HG02981 (cell line): ENCODE data around the gene TGM2.

ENCODE experiments used
- ATAC-seq: cut with Tn5 transposase; IDR thresholded peaks from one replicate; pipeline ENCODE4 v1.9.1; 2021; ENCODE audit warnings: mild to moderate bottlenecking, moderate library complexity; ENCODE audit not compliant: unreplicated experiment

Gene TGM2

GRCh38 chr20:38146628-38147027 is 18.4 kb downstream of the TGM2 start:
- ATAC-seq = no peak

- ATAC-seq = no peak
These were observed 18.9 kb downstream of the TGM2 start for GRCh38 chr20:38146156-38146555.

- no peak for ATAC-seq
These were observed 19.4 kb downstream of the TGM2 start for GRCh38 chr20:38145729-38146075.

DNA sequence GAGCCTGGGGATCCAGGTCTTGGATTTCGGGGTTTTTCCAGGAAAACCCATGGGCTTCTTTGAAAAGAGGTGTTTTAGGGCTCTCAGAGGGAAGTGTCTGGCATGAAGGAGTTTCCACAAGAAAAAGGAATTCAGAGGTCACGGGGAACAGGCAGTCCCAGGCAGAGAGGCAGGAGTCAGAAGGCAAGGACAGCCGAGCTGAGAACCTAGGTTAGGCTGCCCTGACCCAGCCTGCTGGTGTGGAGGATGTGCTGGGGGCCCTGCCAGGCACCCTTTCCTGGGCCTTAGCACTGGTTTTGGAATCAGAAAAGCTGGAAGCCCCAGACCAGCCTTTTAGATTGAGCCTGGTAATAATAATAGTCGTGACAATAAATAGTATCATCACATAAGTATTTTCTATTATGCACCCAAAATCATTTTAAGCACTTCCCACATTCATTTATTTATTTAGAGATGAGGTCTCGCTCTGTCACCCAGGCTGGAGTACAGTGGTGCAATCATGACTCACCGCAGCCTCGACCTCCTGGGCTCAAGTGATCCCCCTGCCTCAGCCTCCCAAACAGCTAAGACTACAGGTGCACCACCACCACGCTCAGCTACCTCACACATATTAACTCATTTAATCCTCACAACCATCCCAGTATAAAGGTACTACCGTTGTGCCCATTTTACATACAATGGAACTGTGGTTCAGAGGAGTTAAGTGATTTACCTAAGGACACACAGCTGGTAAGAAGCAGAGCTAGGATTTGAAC is 19.9 kb downstream of the TGM2 start:
- ATAC-seq = no peak

DNA sequence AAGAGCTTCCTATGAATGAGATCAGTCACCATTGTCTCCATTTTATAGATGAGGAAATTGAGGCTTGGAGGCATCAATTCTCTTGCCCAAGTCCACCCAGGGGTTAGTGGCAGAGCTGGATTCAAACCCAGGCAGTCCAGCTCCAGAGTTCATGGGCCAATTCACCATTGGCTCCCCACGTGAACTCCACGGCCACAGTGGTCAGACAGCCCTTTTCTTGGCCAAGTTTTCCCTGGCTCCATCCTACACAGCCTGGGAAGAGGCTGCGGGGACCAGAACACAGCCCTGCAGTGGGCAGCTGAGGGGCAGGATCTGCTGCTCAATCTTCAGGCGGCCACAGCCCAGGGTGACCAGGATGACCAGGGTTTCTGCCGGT is 20.5 kb downstream of the TGM2 start:
- no peak for ATAC-seq

GRCh38 chr20:38143646-38144554 is 21.2 kb downstream of the TGM2 start:
- no peak for ATAC-seq

- no peak for ATAC-seq
These were observed 21.8 kb downstream of the TGM2 start for GRCh38 chr20:38143238-38143645.

DNA sequence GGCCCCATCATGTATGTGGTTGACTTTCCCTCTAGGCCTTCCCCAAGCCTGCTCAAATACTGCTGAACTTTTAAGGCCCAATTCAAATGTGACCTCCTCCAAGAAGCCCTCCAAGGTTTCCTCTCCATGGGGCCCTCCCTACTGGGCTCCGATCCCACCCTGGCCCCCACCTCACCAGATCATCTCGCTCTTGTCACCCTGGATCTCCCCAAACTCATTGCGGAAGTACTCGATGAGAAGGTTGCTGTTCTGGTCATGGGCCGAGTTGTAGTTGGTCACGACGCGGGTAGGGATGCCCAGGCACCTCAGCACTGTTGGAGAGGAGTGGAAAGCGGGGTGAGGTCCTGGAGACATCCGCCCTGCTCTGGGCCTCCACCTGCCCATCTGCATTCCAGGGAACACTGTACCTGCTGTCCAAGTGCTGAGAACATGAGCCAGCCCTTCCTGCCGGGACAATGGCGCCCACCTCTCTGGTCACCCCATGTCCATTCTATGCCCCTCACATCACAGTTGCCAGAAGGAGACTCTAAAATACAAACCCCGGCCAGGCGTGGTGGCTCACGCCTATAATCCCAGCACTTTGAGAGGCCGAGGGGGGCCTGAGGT is 23.1 kb downstream of the TGM2 start:
- no peak for ATAC-seq

DNA sequence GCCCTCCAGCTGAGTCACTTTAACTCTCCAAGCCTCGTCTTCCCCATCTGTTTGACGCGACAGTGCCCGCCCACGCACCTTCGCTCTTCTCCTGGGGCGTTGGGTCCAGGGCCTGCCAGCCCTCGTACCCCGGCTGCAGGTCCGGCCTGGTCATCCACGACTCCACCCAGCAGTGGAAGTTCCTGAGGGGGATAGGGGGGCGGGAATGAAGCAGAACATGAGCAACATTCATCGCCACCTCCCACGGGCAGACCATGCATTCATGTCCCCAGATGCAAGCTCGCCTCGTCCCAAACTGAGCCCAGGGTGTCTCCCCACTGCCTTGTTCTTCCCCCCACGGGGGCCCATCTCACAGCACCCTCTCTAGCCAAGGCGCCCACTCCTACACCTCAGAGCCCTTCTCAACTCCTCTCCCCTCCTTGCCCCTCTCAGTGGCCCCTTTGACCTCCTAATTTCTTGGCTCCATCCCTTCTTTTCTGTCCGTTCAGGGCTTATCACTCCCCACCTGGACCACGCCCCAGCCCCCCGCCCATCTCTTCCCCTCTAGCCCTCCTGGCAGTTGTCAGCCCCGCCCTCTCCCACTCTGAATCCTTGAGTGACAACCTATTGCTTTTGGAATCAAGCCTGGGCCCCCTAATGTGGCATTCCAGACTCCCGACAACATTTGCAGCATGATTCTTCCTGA is 23.7 kb downstream of the TGM2 start:
- no peak for ATAC-seq

DNA sequence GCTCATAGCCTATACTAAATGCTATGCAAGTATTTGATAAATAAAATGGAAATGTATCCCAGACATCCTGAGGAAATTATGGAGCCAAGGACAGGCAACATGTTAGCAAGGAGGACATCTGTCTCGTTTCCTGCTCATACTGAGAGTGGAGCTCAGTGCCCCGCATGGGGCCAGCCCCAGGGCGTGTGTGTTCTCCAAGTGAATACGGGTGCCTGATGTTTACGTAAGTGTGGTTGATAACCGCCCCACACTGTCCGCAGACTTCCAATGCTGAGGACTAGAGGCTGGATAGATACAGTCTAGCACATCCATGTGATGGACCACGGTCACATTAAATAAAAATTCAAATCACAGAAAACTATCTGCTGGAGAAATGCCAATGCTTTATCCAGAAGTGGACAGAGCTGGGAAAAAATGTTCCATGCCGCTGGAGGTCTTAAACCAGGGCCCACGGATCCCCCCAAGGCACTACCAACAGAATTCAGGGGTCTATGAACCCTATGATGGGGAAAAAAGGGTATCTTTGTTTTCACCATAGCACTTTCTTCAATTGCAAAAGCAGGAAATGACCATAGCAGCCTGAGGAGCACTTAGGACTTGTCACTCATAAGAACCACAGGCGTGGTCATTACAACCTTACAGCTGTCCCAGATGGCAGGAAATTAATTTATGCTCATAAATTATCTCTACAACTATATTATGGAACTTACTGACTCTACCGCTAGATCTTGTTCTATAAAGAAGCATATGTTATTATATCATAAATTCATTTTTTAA is 24.9 kb downstream of the TGM2 start:
- ATAC-seq = no peak

GRCh38 chr20:38139156-38139912 is 25.7 kb downstream of the TGM2 start:
- no peak for ATAC-seq

DNA sequence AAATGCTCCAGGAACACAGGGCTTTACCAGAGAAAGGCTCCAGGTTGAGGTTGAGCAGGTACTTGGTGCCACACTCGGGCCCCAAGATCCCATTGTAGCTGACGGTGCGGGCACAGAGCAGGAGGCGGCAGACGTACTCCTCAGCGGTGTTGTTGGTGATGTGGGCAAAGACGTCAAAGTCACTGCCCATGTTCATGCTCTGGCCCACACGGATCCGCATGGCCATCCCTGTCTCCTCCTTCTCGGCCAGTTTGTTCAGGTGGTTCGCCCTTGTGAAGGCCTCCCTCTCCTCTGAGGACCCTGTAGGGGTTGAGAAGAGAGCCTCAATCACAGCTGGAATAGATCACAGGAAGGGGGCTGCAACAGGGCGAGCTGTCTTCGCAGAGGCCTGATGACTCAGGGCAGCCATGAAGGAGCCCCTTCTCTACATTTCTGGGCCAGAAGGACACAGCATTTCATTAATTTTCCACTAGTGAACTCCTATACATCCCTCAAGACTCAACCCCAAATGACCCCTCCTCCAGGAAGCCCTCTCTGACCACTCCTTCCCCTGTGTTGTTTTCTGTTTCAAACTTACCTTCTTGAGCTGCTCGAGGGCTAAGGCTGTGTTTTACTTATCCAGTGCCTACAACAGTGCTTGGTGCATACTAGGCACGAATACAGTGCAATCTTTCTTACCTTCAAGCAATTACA is 26.8 kb downstream of the TGM2 start:
- ATAC-seq = no peak

GRCh38 chr20:38137441-38138037 is 27.5 kb downstream of the TGM2 start:
- no peak for ATAC-seq

DNA sequence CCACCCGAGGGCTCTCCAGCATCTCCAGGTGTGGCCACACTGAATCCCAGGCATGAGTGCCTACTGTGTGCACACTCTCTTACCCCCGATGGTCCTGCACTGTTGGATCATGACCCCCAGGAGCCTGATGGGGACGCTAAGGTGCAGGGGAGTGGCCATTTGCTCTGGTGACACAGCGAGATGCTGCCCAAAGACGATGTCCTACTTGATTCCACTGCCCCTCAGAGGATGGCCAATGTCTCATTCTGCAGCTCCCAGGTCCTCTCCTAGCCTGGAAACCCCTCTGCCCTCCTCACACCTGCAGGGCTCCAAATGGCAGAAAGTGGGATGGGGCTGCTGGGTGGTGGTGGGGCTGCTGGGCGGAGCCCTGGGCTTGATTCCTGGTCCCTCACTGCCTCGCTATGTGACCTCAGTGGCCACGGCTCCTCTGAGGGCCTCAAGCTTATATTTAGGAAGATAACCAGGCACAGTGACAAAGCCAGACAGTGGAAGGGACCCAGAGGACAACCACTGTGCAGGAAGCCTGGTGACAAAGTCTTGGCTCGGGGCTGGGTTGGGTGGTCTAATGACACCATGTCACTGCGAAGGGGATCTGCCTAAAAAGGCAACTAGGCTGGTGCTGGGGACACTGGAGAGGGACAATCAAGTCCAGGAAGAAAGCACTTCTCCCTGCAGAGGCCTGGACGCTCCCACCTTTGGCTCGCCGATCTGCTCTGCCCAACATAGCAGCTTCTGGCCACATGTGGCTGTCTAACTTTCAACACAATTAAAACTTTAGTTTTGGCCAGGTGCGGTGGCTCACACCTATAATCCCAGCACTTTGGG is 28.4 kb downstream of the TGM2 start:
- ATAC-seq = no peak

DNA sequence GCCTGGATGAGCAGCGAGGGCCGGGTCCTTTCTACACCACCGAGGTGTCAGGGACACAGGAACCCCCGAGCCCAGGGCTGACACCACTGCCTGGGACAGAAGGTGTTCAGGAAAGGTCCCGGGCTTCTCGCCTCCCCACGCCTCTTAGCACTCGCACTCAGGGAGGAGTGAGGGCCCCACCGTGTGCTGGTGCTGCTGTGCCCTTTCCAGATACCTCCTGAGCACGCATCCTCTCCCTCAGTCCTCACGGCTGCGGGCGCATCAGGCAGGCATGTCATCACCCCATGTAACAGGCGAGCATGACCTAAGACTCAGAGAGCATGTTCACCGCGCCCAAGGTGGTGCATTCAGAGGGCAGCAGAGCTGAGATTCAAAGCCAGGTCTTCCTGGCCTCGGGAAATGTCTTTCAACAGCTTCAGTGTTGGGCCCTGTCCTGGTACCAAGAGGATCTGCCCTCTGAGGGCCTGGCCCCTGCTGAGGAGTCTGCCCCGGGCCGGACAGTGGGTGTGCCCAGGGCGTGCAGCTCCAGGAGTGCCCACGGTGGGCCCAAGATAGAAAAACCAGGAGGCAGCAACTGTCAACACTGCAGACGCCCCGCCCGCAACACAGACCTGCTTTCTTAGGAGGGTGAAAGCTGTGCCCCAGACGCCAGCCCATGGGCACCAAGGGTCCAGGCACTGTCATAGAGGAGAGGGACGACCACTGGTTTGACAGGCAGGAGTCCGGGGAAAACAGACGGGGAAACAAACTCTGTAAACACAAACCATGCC is 29.2 kb downstream of the TGM2 start:
- ATAC-seq = no peak

GRCh38 chr20:38135271-38135650 is 29.8 kb downstream of the TGM2 start:
- ATAC-seq = no peak
